Measurements from ENCODE around the gene COL4A2.

GRCh38 chr13:110472904-110473563, 165.9 kb downstream of the COL4A2 start:
- TF ChIP-seq CTCF (IDR thresholded peaks at IDR 0.05): no peak
- TF ChIP-seq POLR2A (IDR thresholded peaks at IDR 0.05): no peak
